ENCODE results near the gene SLC25A23. TPM values are rescaled to one million over a fixed set of nuclear protein-coding genes. Genes with fewer than 3 reads are reported as not detected.

SLC25A23 gene
- total RNA-seq, 1 experiment from 2014 or later = 73.5 TPM

DNA sequence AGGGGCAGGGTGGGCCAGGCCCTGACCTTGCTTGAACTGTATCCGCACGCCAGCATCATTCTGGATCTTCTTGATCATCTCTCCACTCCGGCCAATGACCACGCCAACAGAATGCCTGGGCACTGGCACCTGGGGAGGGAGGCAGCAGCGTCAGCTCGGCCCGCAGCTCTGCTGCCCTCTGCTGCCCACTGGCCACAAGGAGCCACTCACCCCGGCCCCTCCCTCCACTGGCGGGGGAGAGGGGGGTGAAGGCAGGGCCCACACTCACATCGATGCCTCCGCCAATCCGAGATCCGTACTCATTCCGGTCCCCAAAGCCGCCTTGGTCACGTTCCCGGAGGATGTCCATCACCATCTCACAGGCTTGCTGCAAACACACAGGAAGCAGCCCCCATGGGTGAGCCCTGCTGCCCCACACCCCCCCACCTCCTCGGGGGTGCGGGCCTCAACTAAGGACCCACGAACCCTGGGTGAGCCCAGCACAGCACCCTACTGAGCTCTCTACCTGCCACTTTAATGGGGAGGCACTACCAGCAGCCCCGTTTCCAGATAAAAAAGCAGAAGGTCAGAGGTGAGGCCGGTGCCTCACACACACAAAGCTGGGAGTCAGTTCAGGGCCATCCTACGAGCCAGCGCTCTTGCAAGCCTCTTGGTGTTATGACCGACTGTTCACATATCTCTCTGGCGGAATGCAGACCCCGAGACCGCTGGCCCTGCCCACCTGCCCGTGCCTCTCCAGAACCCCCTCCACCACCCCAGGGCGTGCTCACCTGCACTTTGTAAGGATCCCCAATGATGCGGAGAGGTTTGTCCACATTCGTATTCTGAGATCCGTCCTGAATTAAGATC lies 41.7 kb downstream of the SLC25A23 start:
- Histone ChIP-seq H3K36me3 (ENCODE audit: control insufficient read depth, insufficient read depth, low read length) (peaks cover 7% of the 10 kb centered on the region), H3K4me1 (peaks cover 2% of the 10 kb centered on the region), H3K4me3 (ENCODE audit: low read depth, low read length) (no peak overlapping the region), H3K9me3 (no peaks in the 10 kb centered on the region), H3K27me3 (replicated peaks; ENCODE audit: control insufficient read depth, insufficient read depth, low read length) (no peaks in the 10 kb centered on the region)
- peak in 1 of 2 experiments; percentile 59 for DNase-seq
- Mint-ChIP-seq H3K9me3 (ENCODE audit: unreplicated experiment) (no peaks in the 10 kb centered on the region), H3K27ac (ENCODE audit: unreplicated experiment) (no peak overlapping the region), H3K36me3 (ENCODE audit: insufficient read depth, unreplicated experiment) (peaks cover 94% of the 10 kb centered on the region), H3K4me1 (ENCODE audit: low read depth, unreplicated experiment) (peaks cover 5% of the 10 kb centered on the region), H3K4me3 (ENCODE audit: unreplicated experiment) (no peak overlapping the region), H3K27me3 (ENCODE audit: insufficient read depth, unreplicated experiment) (no peaks in the 10 kb centered on the region)
- no TSS peak for BruUV-seq (replicated peaks)
- POLR2A ChIA-PET = no interaction called here
- TF ChIP-seq, protein P1, sequence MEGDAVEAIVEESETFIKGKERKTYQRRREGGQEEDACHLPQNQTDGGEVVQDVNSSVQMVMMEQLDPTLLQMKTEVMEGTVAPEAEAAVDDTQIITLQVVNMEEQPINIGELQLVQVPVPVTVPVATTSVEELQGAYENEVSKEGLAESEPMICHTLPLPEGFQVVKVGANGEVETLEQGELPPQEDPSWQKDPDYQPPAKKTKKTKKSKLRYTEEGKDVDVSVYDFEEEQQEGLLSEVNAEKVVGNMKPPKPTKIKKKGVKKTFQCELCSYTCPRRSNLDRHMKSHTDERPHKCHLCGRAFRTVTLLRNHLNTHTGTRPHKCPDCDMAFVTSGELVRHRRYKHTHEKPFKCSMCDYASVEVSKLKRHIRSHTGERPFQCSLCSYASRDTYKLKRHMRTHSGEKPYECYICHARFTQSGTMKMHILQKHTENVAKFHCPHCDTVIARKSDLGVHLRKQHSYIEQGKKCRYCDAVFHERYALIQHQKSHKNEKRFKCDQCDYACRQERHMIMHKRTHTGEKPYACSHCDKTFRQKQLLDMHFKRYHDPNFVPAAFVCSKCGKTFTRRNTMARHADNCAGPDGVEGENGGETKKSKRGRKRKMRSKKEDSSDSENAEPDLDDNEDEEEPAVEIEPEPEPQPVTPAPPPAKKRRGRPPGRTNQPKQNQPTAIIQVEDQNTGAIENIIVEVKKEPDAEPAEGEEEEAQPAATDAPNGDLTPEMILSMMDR (IDR thresholded peaks at IDR 0.05; ENCODE audit: insufficient read depth in 1 of 2, low read depth in 1 of 2, low read length in 1 of 2, severe bottlenecking in 1 of 2, unreplicated experiment in 1 of 2) = peak in 1 of 2 experiments; percentile 57
- intact Hi-C loops (cut with micrococcal nuclease; ENCODE audit: unreplicated experiment) = no loop called here
- CTCF ChIA-PET = interaction anchor here (0.6 to 1.0 kb wide), 2 partner anchors 10 to 98 kb away, joined by 3 to 6 read pairs; no protein-coding TSS in a partner anchor

DNA sequence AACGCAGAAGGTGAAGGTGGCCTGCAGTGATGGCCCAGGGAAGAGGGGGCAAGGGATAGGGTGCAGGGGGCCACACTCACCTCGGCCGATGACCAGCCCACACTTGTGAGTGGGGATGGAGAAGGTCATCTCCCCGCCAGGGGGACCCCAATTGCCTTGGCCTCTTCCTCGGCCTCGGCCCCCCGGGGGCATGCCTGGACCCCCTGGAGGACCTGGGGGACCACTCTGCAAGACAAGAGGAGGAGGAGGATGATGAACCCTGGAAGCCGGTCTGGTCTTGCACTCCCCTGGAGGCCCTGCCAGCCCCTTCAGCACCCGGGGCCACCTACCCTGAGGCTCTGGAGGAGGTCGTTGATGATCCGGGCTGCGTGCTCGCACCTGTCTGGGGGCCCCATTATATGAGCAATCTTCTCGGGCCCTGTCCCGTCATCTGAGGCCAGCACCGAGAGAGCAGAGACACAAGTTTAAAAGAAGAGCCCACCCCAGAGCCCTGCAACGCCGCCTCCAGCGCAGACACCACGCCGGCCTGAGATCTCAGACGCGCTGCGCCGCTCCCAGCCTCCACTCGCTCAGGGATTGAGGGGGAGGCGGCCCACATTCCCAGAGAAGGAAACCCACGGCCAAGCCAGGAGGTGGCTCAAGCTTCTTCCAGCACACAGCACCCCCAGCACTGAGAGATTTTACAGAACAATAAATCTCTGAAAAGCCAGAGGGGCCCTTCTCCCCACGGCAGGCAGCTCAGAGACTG lies 42.8 kb downstream of the SLC25A23 start:
- H3K4me1 Mint-ChIP-seq (ENCODE audit: low read depth, unreplicated experiment) = peaks cover 5% of the 10 kb centered on the region
- H3K27me3 ChIP-seq (replicated peaks; ENCODE audit: control insufficient read depth, insufficient read depth, low read length) = no peaks in the 10 kb centered on the region
- H3K36me3 Mint-ChIP-seq (ENCODE audit: insufficient read depth, unreplicated experiment) = peaks cover 94% of the 10 kb centered on the region
- H3K27ac Mint-ChIP-seq (ENCODE audit: unreplicated experiment) = no peak overlapping the region
- no peaks in the 10 kb centered on the region for H3K9me3 Mint-ChIP-seq (ENCODE audit: unreplicated experiment)
- TF ChIP-seq, protein P1 (IDR thresholded peaks at IDR 0.05; ENCODE audit: insufficient read depth in 1 of 2, low read depth in 1 of 2, low read length in 1 of 2, severe bottlenecking in 1 of 2, unreplicated experiment in 1 of 2) = no peak
- H3K9me3 ChIP-seq = no peaks in the 10 kb centered on the region
- DNase-seq = no peak
- ChIA-PET CTCF (interaction anchor here (1.0 kb wide), 1 partner anchor 100 kb away, joined by 3 read pairs; no protein-coding TSS in a partner anchor), POLR2A (no interaction called here)
- H3K4me1 ChIP-seq = no peaks in the 10 kb centered on the region
- no peak overlapping the region for H3K4me3 Mint-ChIP-seq (ENCODE audit: unreplicated experiment)
- no peak overlapping the region for H3K4me3 ChIP-seq (ENCODE audit: low read depth, low read length)
- BruUV-seq (replicated peaks) = no TSS peak
- H3K36me3 ChIP-seq (ENCODE audit: control insufficient read depth, insufficient read depth, low read length) = peaks cover 7% of the 10 kb centered on the region
- H3K27me3 Mint-ChIP-seq (ENCODE audit: insufficient read depth, unreplicated experiment) = no peaks in the 10 kb centered on the region
- intact Hi-C loops (cut with micrococcal nuclease; ENCODE audit: unreplicated experiment) = no loop called here

DNA sequence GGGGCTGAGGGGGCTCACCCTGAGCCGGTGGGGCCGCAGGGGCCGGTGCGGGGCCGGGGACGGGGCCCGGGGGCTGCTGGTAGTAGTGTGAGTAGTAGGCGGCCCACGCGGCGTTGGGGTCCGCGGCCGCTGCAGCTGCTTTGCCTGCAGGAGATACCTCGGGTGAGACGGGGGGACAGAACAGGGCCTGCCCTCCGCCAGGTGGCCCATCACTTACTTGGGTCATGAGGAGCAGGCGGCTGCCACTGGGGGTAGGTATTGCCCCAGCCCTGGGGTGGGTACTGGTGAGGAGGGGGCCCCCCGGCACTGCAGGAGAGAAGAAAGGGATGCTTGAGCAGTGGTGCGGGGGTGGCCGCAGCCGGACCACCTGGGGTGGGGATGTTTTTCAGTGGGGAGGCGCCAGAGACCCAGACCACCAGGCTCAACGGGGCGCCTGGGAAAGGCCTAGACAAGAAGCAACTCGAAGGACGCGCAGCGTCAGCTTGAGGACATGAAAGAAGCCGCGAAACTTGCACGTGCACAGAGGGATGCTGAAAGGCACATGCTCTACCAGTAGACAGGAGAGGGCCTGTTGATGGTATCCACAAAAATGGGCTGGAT lies 43.9 kb downstream of the SLC25A23 start:
- Mint-ChIP-seq H3K4me1 (ENCODE audit: low read depth, unreplicated experiment) (peaks cover 5% of the 10 kb centered on the region), H3K4me3 (ENCODE audit: unreplicated experiment) (no peak overlapping the region), H3K27me3 (ENCODE audit: insufficient read depth, unreplicated experiment) (no peaks in the 10 kb centered on the region), H3K9me3 (ENCODE audit: unreplicated experiment) (no peaks in the 10 kb centered on the region), H3K36me3 (ENCODE audit: insufficient read depth, unreplicated experiment) (peaks cover 86% of the 10 kb centered on the region), H3K27ac (ENCODE audit: unreplicated experiment) (no peak overlapping the region)
- Histone ChIP-seq H3K9me3 (no peaks in the 10 kb centered on the region), H3K4me1 (no peaks in the 10 kb centered on the region), H3K36me3 (ENCODE audit: control insufficient read depth, insufficient read depth, low read length) (peaks cover 5% of the 10 kb centered on the region), H3K4me3 (ENCODE audit: low read depth, low read length) (no peak overlapping the region), H3K27me3 (replicated peaks; ENCODE audit: control insufficient read depth, insufficient read depth, low read length) (no peaks in the 10 kb centered on the region)
- POLR2A ChIA-PET = no interaction called here
- TF ChIP-seq, protein P1 (IDR thresholded peaks at IDR 0.05; ENCODE audit: insufficient read depth in 1 of 2, low read depth in 1 of 2, low read length in 1 of 2, severe bottlenecking in 1 of 2, unreplicated experiment in 1 of 2) = no peak
- CTCF ChIA-PET = no interaction called here
- intact Hi-C loops (cut with micrococcal nuclease; ENCODE audit: unreplicated experiment) = no loop called here
- BruUV-seq (replicated peaks) = no TSS peak
- no peak for DNase-seq

All from Caco-2 (cell line).